Skin epidermis (tissue), 12 donors: ENCODE data around the gene EGF.

ENCODE experiments used
- H3K27ac ChIP-seq, 21 experiments: fragments of 200-600 bp; sonication (generic) in 11 of 21; one replicate each; pipeline ENCODE4 v1.5.0; 2020; ENCODE audit warnings: mild to moderate bottlenecking in 3 of 21, inconsistent platforms in 2 of 21, moderate library complexity in 2 of 21
- H3K4me3 ChIP-seq, 7 experiments: fragments of 200-600 bp; sonication (generic) in 2 of 7; one replicate each; pipeline ENCODE4 v1.5.0; 2020; ENCODE audit warnings: inconsistent platforms in 2 of 7, mild to moderate bottlenecking in 2 of 7, moderate library complexity in 1 of 7

EGF gene

GRCh38 chr4:109985993-109986974, 73.6 kb downstream of the EGF start:
- H3K4me3 ChIP-seq, result no peak overlapping the region
- H3K27ac ChIP-seq, result peak overlapping the region in 1 of 21 experiments; percentile 38

GRCh38 chr4:109989044-109989443, 76.4 kb downstream of the EGF start:
- Histone ChIP-seq H3K4me3 (no peak overlapping the region), H3K27ac (peak overlapping the region in 20 of 21 experiments; percentile 30 to 87 (median 74))

GRCh38 chr4:109989618-109990017, 76.9 kb downstream of the EGF start:
- Histone ChIP-seq H3K27ac (peak overlapping the region in 20 of 21 experiments; percentile 30 to 87 (median 74)), H3K4me3 (no peak overlapping the region)

GRCh38 chr4:109990261-109991257, 77.9 kb downstream of the EGF start:
- Histone ChIP-seq H3K4me3 (no peak overlapping the region), H3K27ac (peak overlapping the region in 19 of 21 experiments; percentile 47 to 87 (median 74))

- Histone ChIP-seq H3K27ac (no peak overlapping the region), H3K4me3 (no peak overlapping the region)
Measured at GRCh38 chr4:109993116-109993515, 80.4 kb downstream of the EGF start.

GRCh38 chr4:109994415-109994827, 81.7 kb downstream of the EGF start:
- Histone ChIP-seq H3K27ac (no peak overlapping the region), H3K4me3 (no peak overlapping the region)

GRCh38 chr4:109996526-109996925, 83.8 kb downstream of the EGF start:
- Histone ChIP-seq H3K27ac (no peak overlapping the region), H3K4me3 (no peak overlapping the region)

- H3K4me3 ChIP-seq, result no peak overlapping the region
- H3K27ac ChIP-seq, result no peak overlapping the region
Measured at GRCh38 chr4:109998867-109999584, 86.3 kb downstream of the EGF start.

GRCh38 chr4:109999585-109999912, 86.9 kb downstream of the EGF start:
- H3K4me3 ChIP-seq, result no peak overlapping the region
- no peak overlapping the region for H3K27ac ChIP-seq

- H3K27ac ChIP-seq, result no peak overlapping the region
- H3K4me3 ChIP-seq, result no peak overlapping the region
Measured at GRCh38 chr4:110002326-110002725, 89.6 kb downstream of the EGF start.

GRCh38 chr4:110003401-110004187, 90.9 kb downstream of the EGF start:
- Histone ChIP-seq H3K27ac (no peak overlapping the region), H3K4me3 (no peak overlapping the region)

GRCh38 chr4:110004556-110004955, 91.9 kb downstream of the EGF start:
- Histone ChIP-seq H3K27ac (no peak overlapping the region), H3K4me3 (no peak overlapping the region)

GRCh38 chr4:110005461-110006056, 92.9 kb downstream of the EGF start:
- H3K27ac ChIP-seq, result no peak overlapping the region
- H3K4me3 ChIP-seq, result no peak overlapping the region

- H3K27ac ChIP-seq, result no peak overlapping the region
- no peak overlapping the region for H3K4me3 ChIP-seq
Measured at GRCh38 chr4:110007217-110007616, 94.5 kb downstream of the EGF start.

GRCh38 chr4:110008540-110008939, 95.9 kb downstream of the EGF start:
- Histone ChIP-seq H3K27ac (no peak overlapping the region), H3K4me3 (no peak overlapping the region)

GRCh38 chr4:110009550-110009949, 96.9 kb downstream of the EGF start:
- no peak overlapping the region for H3K4me3 ChIP-seq
- H3K27ac ChIP-seq, result no peak overlapping the region

GRCh38 chr4:110010797-110011196, 98.1 kb downstream of the EGF start:
- no peak overlapping the region for H3K4me3 ChIP-seq

GRCh38 chr4:110012917-110013316, 100.2 kb downstream of the EGF start:
- H3K4me3 ChIP-seq, result no peak overlapping the region

More at GRCh38 chr4:110010797-110011196, 98.1 kb downstream of the EGF start:
- H3K27ac ChIP-seq, result no peak overlapping the region

More at GRCh38 chr4:110012917-110013316, 100.2 kb downstream of the EGF start:
- H3K27ac ChIP-seq, result no peak overlapping the region
